Choroid plexus epithelial cell (primary cell): ENCODE measurements around the gene LHFPL2.
A peak's percentile ranks its signal among the peaks of the same experiment; 100 is the strongest.

Experiments used
- DNase-seq: peaks from one replicate; pipeline ENCODE4 v3.0.0-alpha.2; 2010; ENCODE audit warnings: low read depth
- H3K4me3 ChIP-seq: 2 replicates; pipeline ENCODE4 v1.5.1; 2011; ENCODE audit warnings: low read depth, mild to moderate bottlenecking, control low read depth, low read length, moderate library complexity
- CTCF ChIP-seq: conservative IDR thresholded peaks from 2 replicates; pipeline ENCODE4 v1.5.1; 2011; ENCODE audit warnings: low read depth, mild to moderate bottlenecking, control low read depth, inconsistent platforms, low read length, moderate library complexity

Gene LHFPL2

GRCh38 chr5:78610636-78611035, 37.9 kb downstream of the LHFPL2 start:
- H3K4me3 ChIP-seq: no peak overlapping the region
- no peak for DNase-seq
- TF ChIP-seq CTCF: no peak

- DNase-seq: peak; percentile 72
- no peak overlapping the region for H3K4me3 ChIP-seq
- TF ChIP-seq CTCF: peak; percentile 32
These were observed 38.4 kb downstream of the LHFPL2 start for GRCh38 chr5:78610163-78610583.

GRCh38 chr5:78607864-78608263, 40.7 kb downstream of the LHFPL2 start:
- TF ChIP-seq CTCF: no peak
- H3K4me3 ChIP-seq: no peak overlapping the region
- DNase-seq: no peak

GRCh38 chr5:78606241-78606640, 42.3 kb downstream of the LHFPL2 start:
- no peak overlapping the region for H3K4me3 ChIP-seq

GRCh38 chr5:78605611-78606010, 43.0 kb downstream of the LHFPL2 start:
- no peak overlapping the region for H3K4me3 ChIP-seq
- no peak for TF ChIP-seq CTCF
- no peak for DNase-seq

More at GRCh38 chr5:78606241-78606640, 42.3 kb downstream of the LHFPL2 start:
- no peak for DNase-seq
- no peak for TF ChIP-seq CTCF

GRCh38 chr5:78604689-78605285, 43.8 kb downstream of the LHFPL2 start:
- DNase-seq: no peak
- TF ChIP-seq CTCF: no peak
- H3K4me3 ChIP-seq: no peak overlapping the region

GRCh38 chr5:78603636-78604175, 44.9 kb downstream of the LHFPL2 start:
- H3K4me3 ChIP-seq: no peak overlapping the region
- no peak for TF ChIP-seq CTCF
- no peak for DNase-seq
